Thyroid gland (tissue), 4 donors: Measurements from ENCODE around the gene EBP. TPM values are rescaled to one million over a fixed set of nuclear protein-coding genes. Genes with fewer than 3 reads are reported as not detected.
A peak's percentile ranks its signal among the peaks of the same experiment; 100 is the strongest.
"Not testable (repeated sequence)": the region's sequence is repeated elsewhere in the genome, so short reads cannot be mapped to it uniquely, and the experiment has no call there.

Experiments used
- DNase-seq, 2 donors: peaks; one replicate each; pipeline ENCODE4 v3.0.0-alpha.2; 2019
- H3K27ac ChIP-seq, 3 donors: fragments of 200-600 bp; sonication (generic); 1 replicate in 2 of 3; 2 replicates in 1 of 3; pipeline ENCODE4 v1.5.1; 2016 to 2019; ENCODE audit warnings: mild to moderate bottlenecking in 1 of 3, moderate library complexity in 1 of 3
- H3K27me3 ChIP-seq: fragments of 200-600 bp; sonication (generic); one replicate; pipeline ENCODE4 v1.5.1; 2019
- H3K36me3 ChIP-seq, 2 donors: fragments of 200-600 bp; sonication (generic); one replicate each; pipeline ENCODE4 v1.5.1; 2016 to 2019
- H3K4me1 ChIP-seq, 2 donors: fragments of 200-600 bp; sonication (generic); one replicate each; pipeline ENCODE4 v1.5.1; 2017 to 2019
- H3K4me3 ChIP-seq, 3 donors: fragments of 200-600 bp; sonication (generic); replicated peaks in 1 of 3; 1 replicate in 2 of 3; 2 replicates in 1 of 3; pipeline ENCODE4 v1.5.1; 2016; ENCODE audit warnings: mild to moderate bottlenecking in 1 of 3
- H3K9me3 ChIP-seq: fragments of 200-600 bp; sonication (generic); one replicate; pipeline ENCODE4 v1.5.1; 2017
- POLR2A ChIP-seq, 2 donors: fragments of 450-650 bp; IDR thresholded peaks; one replicate each; pipeline ENCODE4 v1.6.1; 2017; ENCODE audit warnings: antibody characterized with exemption in 2 of 2, mild to moderate bottlenecking in 2 of 2, moderate library complexity in 1 of 2
- WGBS, 2 donors: methylation state at CpG; one replicate each; pipeline ENCODE4 v1.1.5; 2017; 5-methylcytosine and 5-hydroxymethylcytosine counted together
- intact Hi-C: fragments of 100-400 bp; cut with DNase I; formaldehyde crosslinking; loops from one replicate; pipeline ENCODE4 v1.15.1; 2023
- total RNA-seq, 4 donors: library from RNA; depleted of rRNA; stranded (reverse); fragments of >200 nt; gene quantifications; one replicate each; pipeline ENCODE4 v1.2.3, GENCODE V29; 2016
- TF ChIP-seq, protein P1 (sequence below), 6 experiments: fragments of 200-600 bp in 3 of 6; fragments of 450-650 bp in 3 of 6; sonication (generic) in 3 of 6; IDR thresholded peaks; one replicate each; pipeline ENCODE4 v1.5.1; 2016 to 2019; ENCODE audit warnings: antibody characterized with exemption in 6 of 6, mild to moderate bottlenecking in 2 of 6, inconsistent platforms in 1 of 6, moderate library complexity in 1 of 6

EBP gene
- total RNA-seq, 4 donors from 2014 or later, result 11.0 to 43.5 (median 35.5) TPM

DNA sequence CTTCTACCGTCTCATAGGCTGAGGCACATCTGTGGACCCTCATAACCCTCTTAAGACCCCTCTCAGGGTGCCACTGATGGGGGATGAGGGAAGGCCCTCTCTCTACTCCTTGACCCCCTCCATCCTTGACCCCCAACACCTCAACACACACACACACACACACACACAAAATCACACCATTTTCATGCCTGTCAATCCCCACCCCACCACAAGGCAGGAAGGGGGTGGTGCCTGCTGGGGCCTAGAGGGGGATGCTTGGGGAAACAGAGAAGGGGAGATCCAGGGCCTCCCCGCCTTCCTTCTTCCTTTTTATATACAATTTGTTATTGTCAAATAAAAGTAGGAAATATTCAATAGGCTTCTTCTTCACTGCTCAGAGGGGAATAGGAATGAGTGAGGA, 1.2 kb upstream of the EBP start:
- peaks cover 0 to 4% of the 10 kb centered on the region in 2 donors for H3K4me1 ChIP-seq
- no peak for DNase-seq
- TF ChIP-seq, protein P1, sequence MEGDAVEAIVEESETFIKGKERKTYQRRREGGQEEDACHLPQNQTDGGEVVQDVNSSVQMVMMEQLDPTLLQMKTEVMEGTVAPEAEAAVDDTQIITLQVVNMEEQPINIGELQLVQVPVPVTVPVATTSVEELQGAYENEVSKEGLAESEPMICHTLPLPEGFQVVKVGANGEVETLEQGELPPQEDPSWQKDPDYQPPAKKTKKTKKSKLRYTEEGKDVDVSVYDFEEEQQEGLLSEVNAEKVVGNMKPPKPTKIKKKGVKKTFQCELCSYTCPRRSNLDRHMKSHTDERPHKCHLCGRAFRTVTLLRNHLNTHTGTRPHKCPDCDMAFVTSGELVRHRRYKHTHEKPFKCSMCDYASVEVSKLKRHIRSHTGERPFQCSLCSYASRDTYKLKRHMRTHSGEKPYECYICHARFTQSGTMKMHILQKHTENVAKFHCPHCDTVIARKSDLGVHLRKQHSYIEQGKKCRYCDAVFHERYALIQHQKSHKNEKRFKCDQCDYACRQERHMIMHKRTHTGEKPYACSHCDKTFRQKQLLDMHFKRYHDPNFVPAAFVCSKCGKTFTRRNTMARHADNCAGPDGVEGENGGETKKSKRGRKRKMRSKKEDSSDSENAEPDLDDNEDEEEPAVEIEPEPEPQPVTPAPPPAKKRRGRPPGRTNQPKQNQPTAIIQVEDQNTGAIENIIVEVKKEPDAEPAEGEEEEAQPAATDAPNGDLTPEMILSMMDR (IDR thresholded peaks at IDR 0.05), result no peak
- TF ChIP-seq POLR2A (IDR thresholded peaks at IDR 0.05), result no peak
- no peaks in the 10 kb centered on the region for H3K36me3 ChIP-seq
- H3K9me3 ChIP-seq, result no peaks in the 10 kb centered on the region
- no peak overlapping the region for H3K4me3 ChIP-seq
- 100% methylated on average over 1 to 2 of the region's 2 CpGs for WGBS, 2 donors
- H3K27ac ChIP-seq, result no peak overlapping the region
- intact Hi-C loops, result no loop called here
- H3K27me3 ChIP-seq, result no peaks in the 10 kb centered on the region

DNA sequence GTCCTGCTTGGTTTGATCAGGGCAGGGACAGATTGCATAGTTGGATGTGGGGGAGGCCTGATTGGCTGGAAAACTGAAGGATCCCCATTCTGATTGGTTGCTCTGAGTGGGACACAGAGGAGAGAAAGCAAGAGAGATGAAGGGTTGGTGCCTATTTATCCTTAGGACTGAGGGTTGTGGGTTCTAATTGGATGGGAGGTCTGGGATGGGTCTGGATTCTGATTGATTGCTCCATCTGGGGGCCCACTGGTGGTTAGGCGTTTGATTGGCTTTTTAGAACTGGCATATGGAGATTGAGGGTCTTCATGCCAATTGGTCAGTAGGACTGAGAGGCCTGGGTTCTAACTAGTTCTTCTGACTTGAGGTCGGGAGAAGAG, 644 bp upstream of the EBP start:
- H3K27ac ChIP-seq, result peak overlapping the region in 1 of 3 donors; percentile 51
- WGBS, 2 donors, result 20 to 36% methylated on average over 2 of the region's 2 CpGs

DNA sequence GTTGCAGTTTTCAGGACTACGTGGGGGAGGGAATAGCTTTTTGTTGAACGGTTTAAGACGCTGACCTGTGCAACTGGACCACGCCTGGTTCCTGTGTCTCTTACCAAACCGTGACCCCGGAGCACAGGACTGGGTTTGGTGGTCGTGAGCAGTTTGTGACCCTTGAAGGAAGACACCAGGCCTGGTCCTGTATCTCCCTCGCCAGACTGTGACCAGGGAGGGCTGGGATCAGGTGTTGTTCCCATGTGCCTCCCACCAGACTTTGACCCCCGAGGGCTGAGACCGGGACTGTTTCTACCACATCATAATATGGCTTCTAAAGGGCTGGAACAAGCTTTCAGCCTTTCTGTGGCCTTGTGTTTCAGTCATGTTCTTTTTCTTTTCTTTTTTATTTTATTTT, 683 bp downstream of the EBP start:
- Histone ChIP-seq H3K36me3 (no peaks in the 10 kb centered on the region), H3K4me3 (peak overlapping the region in 1 of 3 donors; percentile 39), H3K9me3 (no peaks in the 10 kb centered on the region), H3K4me1 (peaks cover 0 to 4% of the 10 kb centered on the region in 2 donors), H3K27ac (peak overlapping the region in 2 of 3 donors; percentile 51 to 71), H3K27me3 (no peaks in the 10 kb centered on the region)
- 10 to 22% methylated on average over 2 to 7 of the region's 10 CpGs for WGBS, 2 donors
- intact Hi-C loops, result no loop called here
- no peak for DNase-seq
- TF ChIP-seq POLR2A (IDR thresholded peaks at IDR 0.05), result no peak
- TF ChIP-seq, protein P1 (IDR thresholded peaks at IDR 0.05), result no peak

More for the DNA sequence above, 644 bp upstream of the EBP start:
- Histone ChIP-seq H3K4me1 (peaks cover 0 to 4% of the 10 kb centered on the region in 2 donors), H3K36me3 (no peaks in the 10 kb centered on the region), H3K4me3 (peak overlapping the region in 1 of 3 donors; percentile 39), H3K9me3 (no peaks in the 10 kb centered on the region), H3K27me3 (no peaks in the 10 kb centered on the region)
- intact Hi-C loops, result no loop called here
- TF ChIP-seq, protein P1 (IDR thresholded peaks at IDR 0.05), result no peak
- TF ChIP-seq POLR2A (IDR thresholded peaks at IDR 0.05), result no peak
- no peak for DNase-seq

DNA sequence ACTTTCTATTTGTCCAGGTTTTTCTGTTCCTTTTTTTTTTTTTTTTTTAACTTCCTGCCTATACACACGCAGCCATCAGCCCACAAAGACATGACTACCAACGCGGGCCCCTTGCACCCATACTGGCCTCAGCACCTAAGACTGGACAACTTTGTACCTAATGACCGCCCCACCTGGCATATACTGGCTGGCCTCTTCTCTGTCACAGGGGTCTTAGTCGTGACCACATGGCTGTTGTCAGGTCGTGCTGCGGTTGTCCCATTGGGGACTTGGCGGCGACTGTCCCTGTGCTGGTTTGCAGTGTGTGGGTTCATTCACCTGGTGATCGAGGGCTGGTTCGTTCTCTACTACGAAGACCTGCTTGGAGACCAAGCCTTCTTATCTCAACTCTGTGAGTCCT, 2.1 kb downstream of the EBP start:
- TF ChIP-seq POLR2A (IDR thresholded peaks at IDR 0.05), result no peak
- TF ChIP-seq, protein P1 (IDR thresholded peaks at IDR 0.05), result no peak
- H3K4me1 ChIP-seq, result peaks cover 0 to 4% of the 10 kb centered on the region in 2 donors
- H3K36me3 ChIP-seq, result no peaks in the 10 kb centered on the region
- intact Hi-C loops, result no loop called here
- no peak for DNase-seq
- no peaks in the 10 kb centered on the region for H3K27me3 ChIP-seq
- no peak overlapping the region for H3K27ac ChIP-seq
- no peaks in the 10 kb centered on the region for H3K9me3 ChIP-seq
- H3K4me3 ChIP-seq, result no peak overlapping the region
- WGBS, 2 donors, result 91 to 93% methylated on average over 10 to 12 of the region's 12 CpGs

DNA sequence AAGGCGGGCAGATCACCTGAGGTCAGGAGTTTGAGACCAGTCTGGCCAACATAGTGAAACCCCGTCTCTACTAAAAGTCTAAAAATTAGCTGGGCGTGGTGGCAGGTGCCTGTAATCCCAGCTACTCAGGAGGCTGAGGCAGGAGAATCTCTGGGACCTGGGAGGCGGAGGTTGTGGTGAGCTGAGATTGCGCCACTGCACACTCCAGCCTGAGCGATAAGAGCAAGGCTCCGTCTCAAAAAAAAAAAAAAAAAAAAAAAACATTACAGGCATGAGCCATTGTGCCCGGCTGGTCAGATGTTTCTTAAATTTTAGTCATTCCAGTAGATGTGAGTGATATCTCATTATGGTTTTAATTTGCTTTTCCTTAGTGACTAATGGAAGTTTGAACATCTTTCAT, 4.2 kb downstream of the EBP start:
- H3K4me3 ChIP-seq, intact Hi-C loops, H3K27ac ChIP-seq, DNase-seq, H3K9me3 ChIP-seq, H3K27me3 ChIP-seq, H3K36me3 ChIP-seq, H3K4me1 ChIP-seq: not testable (repeated sequence)
- WGBS, 2 donors, result 93 to 94% methylated on average over 7 to 8 of the region's 8 CpGs

DNA sequence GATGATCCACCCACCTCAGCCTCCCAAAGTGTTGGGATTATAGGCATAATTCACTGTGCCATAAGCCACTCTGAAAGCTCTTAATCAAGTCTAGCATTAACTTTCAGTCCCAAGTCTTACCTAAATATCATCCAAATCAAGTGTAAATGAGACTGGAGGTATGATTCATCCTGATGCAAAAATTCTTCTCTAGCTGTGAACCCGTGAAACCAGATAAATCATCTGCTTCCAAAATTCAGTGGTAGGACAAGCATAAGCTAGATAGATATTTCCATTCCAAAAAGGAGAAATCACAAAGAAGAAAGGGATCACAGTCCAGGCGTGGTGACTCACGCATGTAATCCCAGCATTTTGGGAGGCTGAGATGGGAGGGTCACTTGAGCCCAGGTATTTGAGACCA, 9.1 kb downstream of the EBP start:
- H3K27ac ChIP-seq, result no peak overlapping the region
- DNase-seq, result no peak
- TF ChIP-seq, protein P1 (IDR thresholded peaks at IDR 0.05), result no peak
- TF ChIP-seq POLR2A (IDR thresholded peaks at IDR 0.05), result no peak
- no peaks in the 10 kb centered on the region for H3K36me3 ChIP-seq
- H3K9me3 ChIP-seq, result no peaks in the 10 kb centered on the region
- intact Hi-C loops, result no loop called here
- no peaks in the 10 kb centered on the region for H3K27me3 ChIP-seq
- 85 to 100% methylated on average over 3 of the region's 3 CpGs for WGBS, 2 donors
- no peaks in the 10 kb centered on the region for H3K4me1 ChIP-seq
- H3K4me3 ChIP-seq, result no peak overlapping the region
